ENCODE measurements around the gene KANK2. TPM values are rescaled to one million over a fixed set of nuclear protein-coding genes. Genes with fewer than 3 reads are reported as not detected.
A peak's percentile ranks its signal among the peaks of the same experiment; 100 is the strongest.

The KANK2 gene
- total RNA-seq, 1 experiment from 2014 or later, result 85.8 TPM

DNA sequence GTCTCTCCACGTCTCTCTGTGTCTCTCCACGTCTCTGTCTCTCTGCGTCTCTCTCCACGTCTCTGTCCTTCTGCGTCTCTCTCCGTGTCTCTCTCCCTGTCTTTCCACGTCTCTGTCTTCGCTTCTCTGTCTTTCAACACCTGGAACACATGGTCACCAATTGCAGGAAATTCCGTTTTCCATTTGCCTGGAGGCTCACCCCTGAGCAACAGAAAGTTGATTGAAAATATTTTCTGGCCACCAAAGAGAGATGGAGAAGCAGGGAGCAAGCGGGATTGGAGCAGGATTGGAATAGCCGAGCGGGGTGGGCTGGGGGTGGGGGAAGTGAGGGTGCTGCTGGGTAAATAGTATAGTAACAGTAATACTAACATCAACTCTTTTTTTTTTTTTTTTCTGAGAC is 1.7 kb downstream of the KANK2 start:
- intact Hi-C loops (cut with micrococcal nuclease; ENCODE audit: unreplicated experiment), result no loop called here
- no peak for DNase-seq (ENCODE audit: low spot score)
- ChIA-PET POLR2A (ENCODE audit: low non-redundant PET) (no interaction called here), CTCF (no interaction called here)
- Histone ChIP-seq H3K4me1 (ENCODE audit: insufficient read depth, low read length, poor library complexity, severe bottlenecking) (peaks cover 32% of the 10 kb centered on the region), H3K36me3 (ENCODE audit: insufficient read depth, low read length, poor library complexity, severe bottlenecking) (peaks cover 29% of the 10 kb centered on the region), H3K4me3 (ENCODE audit: low read depth, low read length, poor library complexity, severe bottlenecking) (peak overlapping the region; percentile 24), H3K27me3 (replicated peaks; ENCODE audit: insufficient read depth, low read depth, low read length, poor library complexity) (no peaks in the 10 kb centered on the region), H3K27ac (ENCODE audit: low read depth, low read length, poor library complexity, severe bottlenecking) (peak overlapping the region; percentile 66), H3K9me3 (ENCODE audit: low read depth, low read length, poor library complexity, severe bottlenecking) (no peaks in the 10 kb centered on the region)
- no peak for TF ChIP-seq EZH2 (IDR thresholded peaks at IDR 0.05; ENCODE audit: borderline replicate concordance, low read depth, low read length, poor library complexity, severe bottlenecking)
- TF ChIP-seq, protein P1, sequence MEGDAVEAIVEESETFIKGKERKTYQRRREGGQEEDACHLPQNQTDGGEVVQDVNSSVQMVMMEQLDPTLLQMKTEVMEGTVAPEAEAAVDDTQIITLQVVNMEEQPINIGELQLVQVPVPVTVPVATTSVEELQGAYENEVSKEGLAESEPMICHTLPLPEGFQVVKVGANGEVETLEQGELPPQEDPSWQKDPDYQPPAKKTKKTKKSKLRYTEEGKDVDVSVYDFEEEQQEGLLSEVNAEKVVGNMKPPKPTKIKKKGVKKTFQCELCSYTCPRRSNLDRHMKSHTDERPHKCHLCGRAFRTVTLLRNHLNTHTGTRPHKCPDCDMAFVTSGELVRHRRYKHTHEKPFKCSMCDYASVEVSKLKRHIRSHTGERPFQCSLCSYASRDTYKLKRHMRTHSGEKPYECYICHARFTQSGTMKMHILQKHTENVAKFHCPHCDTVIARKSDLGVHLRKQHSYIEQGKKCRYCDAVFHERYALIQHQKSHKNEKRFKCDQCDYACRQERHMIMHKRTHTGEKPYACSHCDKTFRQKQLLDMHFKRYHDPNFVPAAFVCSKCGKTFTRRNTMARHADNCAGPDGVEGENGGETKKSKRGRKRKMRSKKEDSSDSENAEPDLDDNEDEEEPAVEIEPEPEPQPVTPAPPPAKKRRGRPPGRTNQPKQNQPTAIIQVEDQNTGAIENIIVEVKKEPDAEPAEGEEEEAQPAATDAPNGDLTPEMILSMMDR (conservative IDR thresholded peaks at IDR 0.05; ENCODE audit: low read depth, low read length), result no peak
- no TSS peak for BruUV-seq (replicated peaks)

DNA sequence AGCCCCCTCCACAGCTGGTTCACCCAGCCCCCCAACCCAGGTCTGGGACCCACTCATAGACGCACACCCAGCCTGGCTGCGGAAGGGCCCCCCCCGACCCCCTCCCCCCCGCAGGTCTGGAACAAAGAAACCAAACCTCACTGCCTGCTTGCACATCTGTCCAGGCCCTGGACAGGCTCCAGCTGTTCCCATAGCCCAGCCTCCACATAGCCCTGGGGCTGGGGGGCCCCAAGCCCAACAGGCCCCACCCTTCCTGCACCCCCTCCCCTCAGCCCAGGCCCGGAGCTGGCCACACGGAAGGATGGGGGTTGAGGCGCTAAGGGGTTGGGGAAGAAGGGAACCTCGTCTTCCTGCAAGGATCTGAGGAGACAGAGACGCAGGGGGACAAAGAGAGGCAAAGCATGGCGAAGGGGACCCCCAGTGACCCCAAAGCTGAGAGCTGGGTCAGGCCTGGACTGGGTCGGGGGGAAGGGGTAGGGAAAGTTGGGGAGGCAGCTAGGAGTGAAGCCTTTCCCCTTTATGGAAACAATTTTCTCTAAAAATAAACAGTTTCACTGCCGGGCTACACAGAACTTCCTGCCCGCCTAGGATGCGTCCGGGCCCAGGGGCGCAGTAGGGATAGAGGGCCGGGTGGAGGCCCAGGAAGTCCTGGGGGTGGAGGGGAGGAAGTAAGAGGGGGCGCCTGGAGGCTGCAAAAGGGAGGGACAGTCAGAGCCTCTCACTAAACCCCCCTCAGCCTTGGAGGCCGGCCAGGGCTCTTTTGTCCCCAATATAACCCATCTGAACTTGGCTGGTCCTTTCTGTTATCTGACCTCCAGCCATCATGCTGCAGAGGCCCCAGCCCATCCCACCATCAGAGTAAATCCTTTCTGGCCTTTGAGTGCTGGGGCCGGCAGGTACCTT is 2.4 kb downstream of the KANK2 start:
- no TSS peak for BruUV-seq (replicated peaks)
- intact Hi-C loops (cut with micrococcal nuclease; ENCODE audit: unreplicated experiment), result no loop called here
- TF ChIP-seq, protein P1 (conservative IDR thresholded peaks at IDR 0.05; ENCODE audit: low read depth, low read length), result no peak
- TF ChIP-seq EZH2 (IDR thresholded peaks at IDR 0.05; ENCODE audit: borderline replicate concordance, low read depth, low read length, poor library complexity, severe bottlenecking), result no peak
- Histone ChIP-seq H3K9me3 (ENCODE audit: low read depth, low read length, poor library complexity, severe bottlenecking) (no peaks in the 10 kb centered on the region), H3K27me3 (replicated peaks; ENCODE audit: insufficient read depth, low read depth, low read length, poor library complexity) (no peaks in the 10 kb centered on the region), H3K36me3 (ENCODE audit: insufficient read depth, low read length, poor library complexity, severe bottlenecking) (peaks cover 29% of the 10 kb centered on the region), H3K4me3 (ENCODE audit: low read depth, low read length, poor library complexity, severe bottlenecking) (peak overlapping the region; percentile 24), H3K4me1 (ENCODE audit: insufficient read depth, low read length, poor library complexity, severe bottlenecking) (peaks cover 32% of the 10 kb centered on the region), H3K27ac (ENCODE audit: low read depth, low read length, poor library complexity, severe bottlenecking) (peak overlapping the region; percentile 66)
- ChIA-PET CTCF (no interaction called here), POLR2A (ENCODE audit: low non-redundant PET) (no interaction called here)
- no peak for DNase-seq (ENCODE audit: low spot score)

DNA sequence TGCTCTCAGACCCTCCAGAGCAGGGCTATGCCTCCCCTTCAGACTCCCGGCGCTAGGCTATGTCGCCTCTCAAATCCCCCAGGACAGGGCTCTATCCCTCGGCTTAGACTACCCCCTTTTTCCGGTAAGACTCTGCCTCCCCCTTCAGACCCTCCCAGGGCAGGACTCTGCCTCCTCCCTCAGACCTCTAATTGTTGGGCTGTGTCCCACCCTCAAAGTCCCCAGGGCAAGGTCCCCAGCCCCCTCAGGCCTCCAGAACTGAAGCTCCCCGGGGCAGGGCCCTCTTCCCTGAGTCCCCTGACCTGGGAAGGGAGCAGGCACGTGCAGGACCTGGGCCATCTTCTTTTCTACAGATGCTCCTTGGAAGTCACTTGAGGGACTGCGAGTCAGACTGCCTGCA is 3.2 kb downstream of the KANK2 start:
- H3K36me3 ChIP-seq (ENCODE audit: insufficient read depth, low read length, poor library complexity, severe bottlenecking), result peaks cover 34% of the 10 kb centered on the region
- TF ChIP-seq EZH2 (IDR thresholded peaks at IDR 0.05; ENCODE audit: borderline replicate concordance, low read depth, low read length, poor library complexity, severe bottlenecking), result no peak
- TF ChIP-seq, protein P1 (conservative IDR thresholded peaks at IDR 0.05; ENCODE audit: low read depth, low read length), result no peak
- H3K9me3 ChIP-seq (ENCODE audit: low read depth, low read length, poor library complexity, severe bottlenecking), result no peaks in the 10 kb centered on the region
- POLR2A ChIA-PET (ENCODE audit: low non-redundant PET), result no interaction called here
- no TSS peak for BruUV-seq (replicated peaks)
- DNase-seq (ENCODE audit: low spot score), result no peak
- H3K4me1 ChIP-seq (ENCODE audit: insufficient read depth, low read length, poor library complexity, severe bottlenecking), result peaks cover 32% of the 10 kb centered on the region
- CTCF ChIA-PET, result no interaction called here
- H3K27me3 ChIP-seq (replicated peaks; ENCODE audit: insufficient read depth, low read depth, low read length, poor library complexity), result no peaks in the 10 kb centered on the region
- H3K4me3 ChIP-seq (ENCODE audit: low read depth, low read length, poor library complexity, severe bottlenecking), result no peak overlapping the region
- intact Hi-C loops (cut with micrococcal nuclease; ENCODE audit: unreplicated experiment), result no loop called here
- peak overlapping the region; percentile 66 for H3K27ac ChIP-seq (ENCODE audit: low read depth, low read length, poor library complexity, severe bottlenecking)

All from A673 (cell line).